Skin epidermis (tissue), 12 donors: Measurements from ENCODE around the gene TCIRG1.
A peak's percentile ranks its signal among the peaks of the same experiment; 100 is the strongest.

Source experiments
- H3K27ac ChIP-seq, 21 experiments: fragments of 200-600 bp; sonication (generic) in 11 of 21; one replicate each; pipeline ENCODE4 v1.5.0; 2020; ENCODE audit warnings: mild to moderate bottlenecking in 3 of 21, inconsistent platforms in 2 of 21, moderate library complexity in 2 of 21
- H3K4me3 ChIP-seq, 7 experiments: fragments of 200-600 bp; sonication (generic) in 2 of 7; one replicate each; pipeline ENCODE4 v1.5.0; 2020; ENCODE audit warnings: inconsistent platforms in 2 of 7, mild to moderate bottlenecking in 2 of 7, moderate library complexity in 1 of 7

The TCIRG1 gene

DNA sequence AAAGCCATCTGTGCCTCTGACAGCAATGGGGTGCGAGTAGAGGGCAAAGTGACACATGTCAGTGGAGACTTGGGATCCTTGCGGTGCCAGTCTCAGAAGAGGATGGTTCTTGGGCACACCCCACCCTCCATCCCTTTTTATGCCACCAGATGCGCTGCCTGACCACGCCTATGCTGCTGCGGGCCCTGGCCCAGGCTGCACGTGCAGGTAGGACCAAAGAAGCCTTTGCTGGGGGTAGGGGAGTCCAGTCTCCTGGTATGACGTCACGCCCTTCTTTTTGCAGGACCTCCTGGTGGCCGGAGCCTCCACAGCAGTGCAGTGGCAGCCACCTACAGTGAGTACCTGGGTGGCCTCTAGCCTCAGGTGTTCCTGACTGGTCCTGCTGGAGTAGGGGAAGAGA is 6.8 kb upstream of the TCIRG1 start:
- Histone ChIP-seq H3K27ac (peak overlapping the region in 3 of 21 experiments; percentile 36 to 91 (median 87)), H3K4me3 (no peak overlapping the region)

DNA sequence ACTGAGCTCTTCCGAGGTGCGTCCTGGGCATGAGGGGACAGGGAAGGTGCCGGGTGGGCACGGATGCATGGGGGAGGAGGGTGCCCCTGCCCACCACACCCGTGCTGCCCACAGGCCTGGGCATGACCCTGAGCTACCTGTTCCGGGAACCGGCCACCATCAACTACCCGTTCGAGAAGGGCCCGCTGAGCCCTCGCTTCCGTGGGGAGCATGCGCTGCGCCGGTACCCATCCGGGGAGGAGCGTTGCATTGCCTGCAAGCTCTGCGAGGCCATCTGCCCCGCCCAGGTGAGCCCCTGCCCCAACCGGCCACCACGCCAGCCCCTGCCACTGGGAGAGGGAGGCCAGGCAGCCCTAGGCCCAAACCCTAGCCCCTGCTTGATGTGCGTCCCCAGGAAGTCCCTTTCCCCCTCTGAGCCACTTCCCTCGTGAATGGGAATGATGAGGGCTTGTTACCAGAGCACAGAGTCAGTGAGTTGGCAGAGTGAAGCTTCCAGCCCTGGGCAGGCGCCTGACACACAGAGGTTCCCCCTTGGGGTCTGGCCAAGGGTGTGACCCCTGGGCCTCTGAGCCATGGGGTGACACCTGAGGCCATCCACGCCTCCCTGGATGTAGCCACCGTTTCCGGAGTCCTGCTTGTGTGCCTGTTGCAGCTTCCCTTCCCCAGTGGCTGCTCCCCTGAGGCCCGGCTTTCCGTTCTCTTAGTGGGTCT is 5.7 kb upstream of the TCIRG1 start:
- H3K4me3 ChIP-seq, result no peak overlapping the region
- peak overlapping the region in 2 of 21 experiments; percentile 7 to 43 for H3K27ac ChIP-seq

DNA sequence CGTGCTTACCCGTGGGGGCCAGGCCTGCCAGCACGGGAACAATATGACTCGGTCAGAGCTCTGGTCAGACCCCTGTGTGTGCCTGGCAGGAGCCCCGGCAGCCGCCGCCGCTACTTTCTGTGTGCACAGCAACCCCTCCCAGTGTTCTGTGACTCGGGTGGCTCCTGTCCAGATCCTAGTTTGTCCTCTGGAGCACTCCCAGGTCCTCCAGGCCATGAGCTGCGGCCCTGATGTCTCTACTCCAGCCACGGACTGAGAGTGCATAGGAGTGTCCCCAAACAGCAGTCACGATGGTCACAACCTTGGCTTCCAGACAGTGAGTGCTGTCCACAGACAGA is 5.1 kb upstream of the TCIRG1 start:
- H3K27ac ChIP-seq, result peak overlapping the region in 1 of 21 experiments; percentile 7
- H3K4me3 ChIP-seq, result no peak overlapping the region

DNA sequence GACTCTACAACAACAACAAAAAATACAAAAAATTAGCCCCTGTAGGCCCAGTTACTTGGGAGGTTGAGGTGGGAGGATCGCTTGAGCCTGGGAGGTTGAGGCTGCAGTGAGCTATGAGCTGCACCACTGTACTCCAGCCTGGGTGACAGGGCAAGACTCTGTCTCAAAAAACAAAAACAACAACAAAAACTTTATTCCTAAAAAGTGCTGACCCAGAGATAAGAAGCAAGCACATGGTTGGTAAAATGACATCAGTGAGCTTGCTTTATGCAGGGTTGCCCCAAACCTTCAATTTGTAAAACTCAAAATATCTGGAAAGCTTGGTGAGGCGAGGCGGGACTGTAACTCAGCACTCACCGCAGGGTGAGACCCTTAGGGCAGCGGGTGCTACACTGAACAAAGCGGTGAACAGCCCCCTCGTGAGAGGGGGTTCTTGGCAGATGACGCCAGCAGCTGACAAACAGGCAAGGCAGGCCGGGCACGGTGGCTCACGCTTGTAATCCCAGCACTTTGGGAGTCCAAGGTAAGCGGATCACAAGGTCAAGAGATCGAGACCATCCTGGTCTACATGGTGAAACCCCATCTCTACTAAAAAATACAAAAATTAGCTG is 3.5 kb upstream of the TCIRG1 start:
- H3K4me3 ChIP-seq, result no peak overlapping the region
- peak overlapping the region in 3 of 21 experiments; percentile 3 to 17 (median 14) for H3K27ac ChIP-seq

DNA sequence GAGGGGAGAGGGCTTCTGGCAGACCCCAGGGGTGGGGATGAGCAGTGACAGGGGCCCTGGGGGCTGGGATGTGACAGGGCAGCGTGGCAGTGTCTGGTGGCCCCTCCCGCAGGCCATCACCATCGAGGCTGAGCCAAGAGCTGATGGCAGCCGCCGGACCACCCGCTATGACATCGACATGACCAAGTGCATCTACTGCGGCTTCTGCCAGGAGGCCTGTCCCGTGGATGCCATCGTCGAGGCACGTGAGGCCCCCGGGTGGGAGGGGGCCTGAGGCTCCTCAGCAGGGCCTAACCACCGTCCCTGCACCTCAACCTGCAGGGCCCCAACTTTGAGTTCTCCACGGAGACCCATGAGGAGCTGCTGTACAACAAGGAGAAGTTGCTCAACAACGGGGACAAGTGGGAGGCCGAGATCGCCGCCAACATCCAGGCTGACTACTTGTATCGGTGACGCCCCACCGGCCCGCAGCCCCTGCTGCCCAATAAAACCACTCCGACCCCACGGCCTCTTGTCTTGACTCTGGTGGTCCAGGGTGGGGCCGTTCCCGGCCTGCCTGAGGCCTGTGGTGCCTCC is 2.6 kb upstream of the TCIRG1 start:
- H3K27ac ChIP-seq, result peak overlapping the region in 20 of 21 experiments; percentile 57 to 96 (median 84)
- H3K4me3 ChIP-seq, result no peak overlapping the region

DNA sequence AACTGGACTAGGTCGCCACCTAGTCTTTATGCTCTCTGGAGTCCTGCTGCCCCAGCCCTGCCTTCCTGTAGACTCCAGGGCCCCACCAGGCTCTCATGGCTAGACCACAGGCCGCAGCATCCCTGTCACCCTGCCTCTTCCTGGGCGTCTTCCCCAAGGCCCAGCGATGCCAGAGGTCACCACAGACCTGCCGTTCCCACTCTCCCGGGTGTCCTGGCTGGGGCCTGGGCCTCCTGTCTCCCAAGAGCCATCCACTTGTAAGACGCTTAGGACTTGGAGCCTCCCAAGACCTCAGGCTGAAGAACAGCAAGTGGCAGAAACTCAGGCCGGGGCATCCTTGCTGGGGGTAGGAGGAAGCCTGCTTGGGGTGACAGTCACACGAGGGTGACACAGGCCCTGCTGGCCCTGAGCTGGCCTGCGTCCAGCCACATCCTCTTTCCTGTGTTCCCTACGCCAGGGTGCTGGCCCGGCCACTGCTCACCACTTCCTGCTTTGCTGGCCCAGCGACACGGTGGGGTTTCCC is 2.0 kb upstream of the TCIRG1 start:
- no peak overlapping the region for H3K4me3 ChIP-seq
- H3K27ac ChIP-seq, result peak overlapping the region; percentile 31 to 96 (median 83)

DNA sequence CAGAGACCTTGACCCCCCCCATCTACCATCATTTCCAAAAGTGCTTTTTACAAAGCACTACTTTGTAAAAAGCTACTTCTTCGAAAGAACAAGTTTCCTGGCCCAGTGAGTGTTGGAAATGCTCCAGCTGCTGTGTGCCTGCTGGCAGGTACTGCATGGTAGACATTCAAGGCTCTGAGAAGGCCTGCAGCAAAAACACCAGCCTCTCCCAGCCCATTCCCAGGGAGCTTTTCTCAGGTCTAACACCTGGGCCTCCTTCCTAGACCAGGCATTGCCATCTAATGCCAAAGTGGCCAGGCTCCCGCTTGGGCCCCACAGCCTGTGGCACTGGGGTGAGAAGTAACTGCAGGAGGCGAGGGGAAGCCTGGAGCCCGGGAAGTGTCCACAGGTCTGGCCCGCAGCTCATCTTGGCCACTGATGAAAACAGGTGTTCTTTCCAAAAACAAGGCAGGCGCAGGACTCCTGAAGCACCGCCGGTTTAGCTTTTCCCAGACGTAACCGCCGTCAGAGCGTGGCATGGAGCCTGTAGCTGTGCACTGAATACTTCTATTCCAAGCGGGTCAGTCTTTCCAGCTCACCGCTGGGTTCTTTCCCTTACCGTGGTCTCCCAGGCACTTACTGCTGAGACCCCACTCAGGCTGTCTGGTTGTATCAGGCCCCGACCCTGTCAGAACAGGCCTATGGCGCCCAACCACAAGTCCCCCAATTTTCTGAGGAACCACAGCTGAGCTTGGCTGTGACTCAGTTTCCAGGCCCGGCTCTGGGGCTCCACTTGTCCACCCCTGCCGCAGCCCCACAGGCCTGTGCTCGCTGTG is 1.2 kb upstream of the TCIRG1 start:
- peak overlapping the region in 1 of 7 experiments; percentile 81 for H3K4me3 ChIP-seq
- H3K27ac ChIP-seq, result peak overlapping the region in 20 of 21 experiments; percentile 31 to 96 (median 87)

DNA sequence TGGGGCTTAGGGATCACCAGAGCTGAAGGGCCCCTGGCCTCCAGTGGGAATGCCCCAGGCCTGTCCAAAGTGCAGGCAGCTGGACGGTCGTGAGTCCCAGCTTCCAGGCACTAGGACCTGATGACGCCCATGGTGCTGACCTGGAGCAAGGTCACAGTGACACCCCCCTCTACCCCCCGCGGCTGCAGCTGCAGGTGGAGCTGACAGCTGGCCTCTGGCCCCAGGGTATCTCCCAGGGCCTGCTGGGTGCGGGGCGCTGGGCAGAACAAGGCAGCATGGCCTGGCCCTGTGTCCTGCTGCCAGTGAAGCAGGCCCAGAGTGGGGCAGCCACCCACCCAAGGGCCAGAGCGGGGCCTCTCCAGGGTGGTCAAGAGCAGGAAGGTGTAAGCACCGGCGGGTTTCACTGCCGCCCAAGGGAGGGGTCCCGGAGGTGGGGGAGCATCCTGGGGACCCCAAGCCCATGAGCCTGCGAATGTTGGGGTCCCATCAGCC is 553 bp upstream of the TCIRG1 start:
- peak overlapping the region in 20 of 21 experiments; percentile 66 to 96 (median 87) for H3K27ac ChIP-seq
- H3K4me3 ChIP-seq, result peak overlapping the region; percentile 44 to 81 (median 66)

DNA sequence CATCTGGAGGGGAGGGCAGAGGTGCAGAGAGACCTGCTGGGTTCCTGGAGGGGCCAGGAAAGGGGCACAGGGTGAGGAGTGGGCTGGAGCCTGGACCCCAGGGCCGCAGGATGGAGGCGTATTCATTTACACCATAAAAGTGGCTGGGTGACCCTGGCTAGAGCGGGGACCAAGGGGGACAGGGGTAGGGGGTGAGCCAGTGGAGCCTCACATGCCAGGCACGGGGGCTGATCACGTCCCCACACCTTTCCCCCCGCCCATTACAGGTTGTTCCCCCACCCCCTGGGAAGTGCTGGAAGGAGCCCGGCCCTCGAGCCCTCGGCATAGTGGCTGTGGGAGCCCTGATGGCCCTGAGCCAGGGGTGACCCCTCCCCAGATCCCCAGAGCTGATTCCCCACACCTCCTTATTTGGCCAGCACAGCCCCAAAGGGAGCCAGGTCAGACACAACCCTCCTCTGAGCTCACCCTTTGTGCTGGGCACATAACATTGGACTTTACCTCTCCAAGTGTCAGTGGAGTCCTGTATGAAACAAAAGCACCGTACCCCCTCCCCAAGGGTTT is 781 bp downstream of the TCIRG1 start:
- Histone ChIP-seq H3K4me3 (peak overlapping the region; percentile 44 to 81 (median 66)), H3K27ac (peak overlapping the region in 20 of 21 experiments; percentile 66 to 96 (median 87))

DNA sequence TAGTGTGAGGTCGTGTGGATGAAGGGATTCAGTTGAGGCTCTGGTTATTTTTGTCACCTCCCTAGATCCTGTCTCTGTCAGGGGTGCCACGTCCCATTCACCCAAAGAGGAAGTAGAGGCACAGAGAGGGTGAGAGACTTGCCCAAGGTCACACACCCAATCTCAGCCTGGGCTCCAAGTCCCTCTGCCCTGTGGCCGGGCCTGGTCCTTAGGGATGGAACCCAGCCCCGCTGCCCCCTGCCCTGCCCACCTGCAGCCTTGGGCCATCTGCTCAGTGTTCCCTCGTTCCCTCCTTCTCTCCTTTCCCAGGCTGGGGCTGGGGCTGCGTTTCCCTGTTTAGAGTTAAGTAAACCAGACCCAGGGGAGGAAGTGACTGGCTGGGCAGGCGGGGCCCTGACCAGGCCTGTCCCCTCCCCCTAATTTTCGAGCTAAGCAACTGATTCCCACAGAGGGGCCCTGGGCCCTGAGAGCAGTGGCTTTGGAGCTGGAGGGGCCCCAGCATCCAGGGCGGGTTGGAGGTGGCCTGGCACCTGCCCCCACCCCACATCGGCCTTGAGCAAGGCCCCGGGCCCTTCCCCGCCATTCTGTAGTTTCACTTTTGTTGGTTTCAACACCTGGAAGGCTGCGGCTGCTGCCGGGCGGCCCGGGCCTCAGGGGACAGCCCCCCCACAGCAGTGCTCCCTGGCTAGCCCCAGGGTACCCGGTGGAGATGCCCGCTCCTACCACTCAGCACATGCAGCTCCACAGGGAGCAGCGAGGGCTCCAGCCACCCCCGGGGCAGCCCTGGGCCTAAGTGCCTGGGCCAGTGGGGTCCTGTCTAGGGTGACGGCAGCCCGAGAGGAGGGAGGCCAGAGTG is 1.5 kb downstream of the TCIRG1 start:
- H3K27ac ChIP-seq, result peak overlapping the region in 20 of 21 experiments; percentile 66 to 96 (median 87)
- peak overlapping the region; percentile 44 to 81 (median 66) for H3K4me3 ChIP-seq

DNA sequence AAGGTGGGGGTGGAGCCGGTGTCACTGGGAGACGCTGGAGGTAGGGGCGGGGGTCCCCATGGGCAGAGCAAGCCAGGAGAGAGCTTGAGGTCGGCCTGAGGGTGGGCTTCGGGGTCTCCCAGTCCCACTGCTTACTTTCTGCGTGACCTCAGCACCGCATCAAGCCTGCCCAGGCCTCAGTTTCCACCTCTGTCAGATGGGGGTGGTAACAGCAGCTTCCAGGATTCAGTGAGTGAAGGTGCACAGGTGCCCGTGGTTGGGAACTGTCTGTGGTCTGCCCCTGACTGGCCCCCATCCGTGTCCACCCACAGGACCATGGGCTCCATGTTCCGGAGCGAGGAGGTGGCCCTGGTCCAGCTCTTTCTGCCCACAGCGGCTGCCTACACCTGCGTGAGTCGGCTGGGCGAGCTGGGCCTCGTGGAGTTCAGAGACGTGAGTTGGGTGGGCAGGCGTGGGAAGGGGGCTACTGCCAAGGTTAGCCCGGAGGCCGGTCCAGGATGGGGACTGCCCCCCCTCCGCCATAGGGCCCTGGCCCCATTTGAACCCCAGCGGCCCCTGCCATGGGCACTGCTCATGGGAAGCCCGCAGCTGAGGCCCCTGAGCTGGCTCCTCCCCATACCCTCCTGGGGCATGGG is 2.2 kb downstream of the TCIRG1 start:
- H3K27ac ChIP-seq, result peak overlapping the region in 20 of 21 experiments; percentile 66 to 96 (median 87)

DNA sequence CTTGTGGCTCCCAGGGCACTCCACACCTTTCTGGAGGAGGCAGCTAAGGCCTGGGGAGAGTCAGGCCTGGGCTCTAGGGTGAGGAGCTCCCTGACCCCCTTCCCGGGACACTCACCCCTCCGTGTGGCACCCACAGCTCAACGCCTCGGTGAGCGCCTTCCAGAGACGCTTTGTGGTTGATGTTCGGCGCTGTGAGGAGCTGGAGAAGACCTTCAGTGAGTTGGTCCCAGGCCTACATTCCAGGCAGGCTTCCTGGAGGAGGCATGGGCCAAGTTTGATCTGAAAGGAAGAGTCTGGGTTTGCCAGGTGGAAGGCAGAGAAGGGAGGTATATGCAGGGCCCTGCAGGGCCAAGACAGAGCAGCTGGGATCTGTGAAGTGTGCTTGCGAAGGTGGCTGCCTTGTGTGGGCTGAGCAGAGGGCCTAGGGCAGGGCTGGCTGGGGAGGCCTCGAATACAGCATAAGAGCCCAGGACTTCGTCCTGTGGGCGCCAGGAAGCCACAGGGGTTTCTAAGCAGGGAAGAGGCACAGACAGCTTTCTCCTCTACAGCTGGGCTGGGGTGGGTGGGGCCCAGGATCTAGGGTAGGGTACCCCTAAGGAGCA is 2.9 kb downstream of the TCIRG1 start:
- Histone ChIP-seq H3K4me3 (no peak overlapping the region), H3K27ac (peak overlapping the region in 12 of 21 experiments; percentile 2 to 96 (median 86))

More for the DNA sequence above, 2.2 kb downstream of the TCIRG1 start:
- H3K4me3 ChIP-seq, result peak overlapping the region; percentile 44 to 81 (median 66)

DNA sequence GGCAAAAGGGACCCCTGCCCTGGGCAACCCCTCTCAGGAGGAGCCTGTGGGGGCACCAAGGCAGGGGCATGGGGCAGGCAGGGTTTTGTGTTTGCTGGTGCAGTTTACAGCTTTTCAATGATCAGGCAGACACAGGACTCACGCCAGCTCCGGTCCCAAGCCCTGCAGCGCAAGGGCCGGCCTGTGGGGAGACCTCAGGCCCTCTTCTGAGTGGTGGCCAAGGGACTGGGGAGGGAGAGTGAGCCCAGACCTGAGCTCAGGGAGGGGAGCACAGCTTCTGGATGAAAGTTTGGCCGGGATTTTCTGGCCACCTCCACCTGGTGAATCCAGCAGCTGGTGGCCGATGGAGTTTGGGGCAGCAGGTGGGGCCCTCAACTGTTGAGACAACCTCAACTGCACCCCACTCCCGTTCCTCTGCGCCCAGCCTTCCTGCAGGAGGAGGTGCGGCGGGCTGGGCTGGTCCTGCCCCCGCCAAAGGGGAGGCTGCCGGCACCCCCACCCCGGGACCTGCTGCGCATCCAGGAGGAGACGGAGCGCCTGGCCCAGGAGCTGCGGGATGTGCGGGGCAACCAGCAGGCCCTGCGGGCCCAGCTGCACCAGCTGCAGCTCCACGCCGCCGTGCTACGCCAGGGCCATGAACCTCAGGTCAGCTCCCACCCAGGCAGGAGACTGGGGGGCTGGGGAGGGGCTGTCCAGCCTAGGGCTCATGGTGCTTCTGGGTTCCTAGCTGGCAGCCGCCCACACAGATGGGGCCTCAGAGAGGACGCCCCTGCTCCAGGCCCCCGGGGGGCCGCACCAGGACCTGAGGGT is 3.6 kb downstream of the TCIRG1 start:
- Histone ChIP-seq H3K4me3 (no peak overlapping the region), H3K27ac (peak overlapping the region in 10 of 21 experiments; percentile 5 to 65 (median 56))

DNA sequence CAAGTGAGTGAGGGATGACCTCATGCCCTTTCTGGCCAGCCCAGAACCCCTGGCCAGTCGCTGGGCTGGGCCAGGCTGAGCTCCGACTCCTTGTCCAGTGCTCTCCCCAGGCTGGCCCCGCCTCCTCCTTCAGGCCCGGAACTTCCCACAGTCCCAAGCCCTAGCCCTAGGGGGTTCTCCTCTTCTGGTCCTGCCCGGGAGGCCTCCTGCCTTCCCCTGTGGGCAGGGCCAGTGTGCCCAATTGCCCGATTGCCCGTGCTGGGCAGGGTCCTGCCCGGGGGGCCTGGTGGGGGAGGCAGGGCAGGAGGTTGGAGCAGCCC is 4.2 kb downstream of the TCIRG1 start:
- H3K4me3 ChIP-seq, result no peak overlapping the region
- H3K27ac ChIP-seq, result peak overlapping the region in 10 of 21 experiments; percentile 5 to 65 (median 56)

DNA sequence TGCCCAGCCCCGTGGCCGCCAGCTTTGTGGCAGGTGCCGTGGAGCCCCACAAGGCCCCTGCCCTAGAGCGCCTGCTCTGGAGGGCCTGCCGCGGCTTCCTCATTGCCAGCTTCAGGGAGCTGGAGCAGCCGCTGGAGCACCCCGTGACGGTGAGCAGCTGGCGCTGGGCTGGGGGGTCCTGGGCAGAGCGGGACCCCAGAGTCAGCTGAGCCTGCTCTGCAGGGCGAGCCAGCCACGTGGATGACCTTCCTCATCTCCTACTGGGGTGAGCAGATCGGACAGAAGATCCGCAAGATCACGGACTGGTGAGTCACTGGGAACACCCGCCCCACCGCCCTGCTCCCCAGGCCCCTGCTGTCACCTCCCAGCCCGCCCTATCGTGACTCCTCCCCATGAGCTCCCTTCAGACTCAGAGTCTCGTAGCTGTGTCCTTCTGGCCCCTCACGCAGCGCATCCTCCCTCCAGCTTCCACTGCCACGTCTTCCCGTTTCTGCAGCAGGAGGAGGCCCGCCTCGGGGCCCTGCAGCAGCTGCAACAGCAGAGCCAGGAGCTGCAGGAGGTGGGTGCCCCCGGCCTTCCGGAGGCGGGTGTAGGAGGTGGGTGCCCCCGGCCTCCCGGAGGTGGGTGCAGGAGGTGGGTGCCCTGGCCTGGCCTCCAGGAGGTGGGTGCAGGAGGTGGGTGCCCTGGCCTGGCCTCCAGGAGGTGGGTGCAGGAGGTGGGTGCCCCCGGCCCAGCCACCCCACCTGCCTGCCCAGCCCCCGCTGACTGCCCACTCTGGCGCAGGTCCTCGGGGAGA is 4.7 kb downstream of the TCIRG1 start:
- Histone ChIP-seq H3K27ac (peak overlapping the region in 9 of 21 experiments; percentile 5 to 65 (median 57)), H3K4me3 (no peak overlapping the region)
